ENCODE results near the gene LACRT.

The LACRT gene

GRCh38 chr12:54604436-54604835 is 30.3 kb downstream of the LACRT start:
- H3K4me1 ChIP-seq (ENCODE audit: control insufficient read depth in 1 of 2, insufficient read depth in 1 of 2, low read depth in 1 of 2, low read length in 1 of 2) = peaks cover 0 to 9% of the 10 kb centered on the region in 2 experiments
- no peaks in the 10 kb centered on the region for H3K9me3 ChIP-seq
- no peak overlapping the region for H3K27ac ChIP-seq
- no peak for TF ChIP-seq CTCF (IDR thresholded peaks at IDR 0.05)
- peaks cover 42% of the 10 kb centered on the region for H3K27me3 ChIP-seq
- no peaks in the 10 kb centered on the region for H3K36me3 ChIP-seq
- H3K4me3 ChIP-seq (ENCODE audit: low read depth in 1 of 2, low read length in 1 of 2) = no peak overlapping the region

- H3K9me3 ChIP-seq = no peaks in the 10 kb centered on the region
- no peaks in the 10 kb centered on the region for H3K36me3 ChIP-seq
- peaks cover 0 to 9% of the 10 kb centered on the region in 2 experiments for H3K4me1 ChIP-seq (ENCODE audit: control insufficient read depth in 1 of 2, insufficient read depth in 1 of 2, low read depth in 1 of 2, low read length in 1 of 2)
- no peak overlapping the region for H3K4me3 ChIP-seq (ENCODE audit: low read depth in 1 of 2, low read length in 1 of 2)
- TF ChIP-seq CTCF (IDR thresholded peaks at IDR 0.05) = no peak
- no peak overlapping the region for H3K27ac ChIP-seq
- peaks cover 39% of the 10 kb centered on the region for H3K27me3 ChIP-seq
Measured at GRCh38 chr12:54603872-54604271, 30.8 kb downstream of the LACRT start.

- peak; percentile 67 for TF ChIP-seq CTCF (IDR thresholded peaks at IDR 0.05)
- no peaks in the 10 kb centered on the region for H3K36me3 ChIP-seq
- peaks cover 36% of the 10 kb centered on the region for H3K27me3 ChIP-seq
- H3K27ac ChIP-seq = no peak overlapping the region
- peaks cover 0 to 9% of the 10 kb centered on the region in 2 experiments for H3K4me1 ChIP-seq (ENCODE audit: control insufficient read depth in 1 of 2, insufficient read depth in 1 of 2, low read depth in 1 of 2, low read length in 1 of 2)
- H3K9me3 ChIP-seq = no peaks in the 10 kb centered on the region
- no peak overlapping the region for H3K4me3 ChIP-seq (ENCODE audit: low read depth in 1 of 2, low read length in 1 of 2)
Measured at GRCh38 chr12:54603173-54603814, 31.4 kb downstream of the LACRT start.

GRCh38 chr12:54602661-54603060 is 32.0 kb downstream of the LACRT start:
- Histone ChIP-seq H3K4me1 (ENCODE audit: control insufficient read depth in 1 of 2, insufficient read depth in 1 of 2, low read depth in 1 of 2, low read length in 1 of 2) (peaks cover 0 to 9% of the 10 kb centered on the region in 2 experiments), H3K27ac (no peak overlapping the region), H3K27me3 (peaks cover 33% of the 10 kb centered on the region), H3K9me3 (no peaks in the 10 kb centered on the region), H3K36me3 (no peaks in the 10 kb centered on the region), H3K4me3 (ENCODE audit: low read depth in 1 of 2, low read length in 1 of 2) (no peak overlapping the region)
- no peak for TF ChIP-seq CTCF (IDR thresholded peaks at IDR 0.05)

- H3K27me3 ChIP-seq = peaks cover 25% of the 10 kb centered on the region
Measured at GRCh38 chr12:54601841-54602240, 32.9 kb downstream of the LACRT start.

More at GRCh38 chr12:54601841-54602240, 32.9 kb downstream of the LACRT start:
- no peak for TF ChIP-seq CTCF (IDR thresholded peaks at IDR 0.05)
- Histone ChIP-seq H3K36me3 (no peaks in the 10 kb centered on the region), H3K4me3 (ENCODE audit: low read depth in 1 of 2, low read length in 1 of 2) (no peak overlapping the region), H3K4me1 (ENCODE audit: control insufficient read depth in 1 of 2, insufficient read depth in 1 of 2, low read depth in 1 of 2, low read length in 1 of 2) (peaks cover 0 to 9% of the 10 kb centered on the region in 2 experiments), H3K9me3 (no peaks in the 10 kb centered on the region), H3K27ac (no peak overlapping the region)
